Ovary (tissue), 3 donors: Measurements from ENCODE around the gene SLC4A1.

Experiments
- POLR2A ChIP-seq: fragments of 450-650 bp; IDR thresholded peaks from one replicate; pipeline ENCODE4 v1.6.1; 2017; ENCODE audit warnings: antibody characterized with exemption, mild to moderate bottlenecking, moderate library complexity
- TF ChIP-seq, protein P1 (sequence below), 3 donors: fragments of 450-650 bp in 2 of 3; fragments of 200-600 bp in 1 of 3; IDR thresholded peaks; one replicate each; pipeline versions ENCODE4 v1.5.1 to v1.8.0; 2016 to 2022; ENCODE audit warnings: antibody characterized with exemption in 3 of 3, mild to moderate bottlenecking in 1 of 3
- donor health status: DM: no; HTN: no; CAD: no.

DNA sequence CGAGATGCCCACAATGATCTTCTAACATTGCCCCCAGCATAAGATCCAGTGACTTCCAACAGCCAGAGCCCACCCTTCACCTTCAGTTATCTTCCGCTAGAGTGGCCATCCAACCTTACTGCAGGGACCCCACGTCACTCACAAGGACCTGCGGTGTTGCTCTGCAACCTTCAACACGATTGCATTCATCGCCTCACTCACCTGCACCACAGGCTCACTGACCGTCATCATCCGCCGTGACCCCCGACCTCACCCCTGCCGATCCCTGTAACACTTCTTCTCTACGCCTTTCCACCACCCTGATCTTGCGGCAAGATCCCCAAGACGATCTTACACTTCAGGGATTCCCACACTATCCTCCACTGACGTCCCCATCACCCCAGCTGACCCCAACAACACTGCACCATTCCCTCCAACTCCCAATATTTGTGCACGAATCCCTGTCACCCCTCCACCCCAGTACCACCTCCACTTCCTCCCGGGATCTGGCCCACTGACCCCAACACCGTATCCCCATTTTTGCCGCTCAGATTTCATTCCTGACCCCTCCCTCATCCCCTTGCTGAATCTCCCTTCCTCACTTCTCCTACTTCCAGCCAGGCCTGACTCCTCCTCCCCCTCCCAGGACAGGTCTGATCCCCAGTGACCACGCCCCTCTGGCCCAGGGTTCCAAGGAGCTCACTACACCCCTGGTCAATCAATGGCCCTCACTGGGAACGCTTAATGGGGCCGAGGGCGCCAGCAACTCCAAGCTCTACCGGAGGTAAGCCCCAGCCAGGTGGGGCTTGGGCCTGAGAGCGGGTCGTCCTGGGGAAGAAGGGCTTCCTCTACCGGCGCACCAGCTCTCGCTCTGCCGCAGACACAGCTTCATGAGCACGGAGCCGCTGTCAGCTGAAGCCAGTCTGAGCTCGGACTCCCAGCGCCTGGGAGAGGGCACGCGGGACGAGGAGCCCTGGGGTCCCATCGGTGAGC is 48.1 kb upstream of the SLC4A1 start:
- no peak for TF ChIP-seq POLR2A
- TF ChIP-seq, protein P1, sequence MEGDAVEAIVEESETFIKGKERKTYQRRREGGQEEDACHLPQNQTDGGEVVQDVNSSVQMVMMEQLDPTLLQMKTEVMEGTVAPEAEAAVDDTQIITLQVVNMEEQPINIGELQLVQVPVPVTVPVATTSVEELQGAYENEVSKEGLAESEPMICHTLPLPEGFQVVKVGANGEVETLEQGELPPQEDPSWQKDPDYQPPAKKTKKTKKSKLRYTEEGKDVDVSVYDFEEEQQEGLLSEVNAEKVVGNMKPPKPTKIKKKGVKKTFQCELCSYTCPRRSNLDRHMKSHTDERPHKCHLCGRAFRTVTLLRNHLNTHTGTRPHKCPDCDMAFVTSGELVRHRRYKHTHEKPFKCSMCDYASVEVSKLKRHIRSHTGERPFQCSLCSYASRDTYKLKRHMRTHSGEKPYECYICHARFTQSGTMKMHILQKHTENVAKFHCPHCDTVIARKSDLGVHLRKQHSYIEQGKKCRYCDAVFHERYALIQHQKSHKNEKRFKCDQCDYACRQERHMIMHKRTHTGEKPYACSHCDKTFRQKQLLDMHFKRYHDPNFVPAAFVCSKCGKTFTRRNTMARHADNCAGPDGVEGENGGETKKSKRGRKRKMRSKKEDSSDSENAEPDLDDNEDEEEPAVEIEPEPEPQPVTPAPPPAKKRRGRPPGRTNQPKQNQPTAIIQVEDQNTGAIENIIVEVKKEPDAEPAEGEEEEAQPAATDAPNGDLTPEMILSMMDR (IDR thresholded peaks at IDR 0.05) = no peak
